ENCODE results near the gene HORMAD2.
A peak's percentile ranks its signal among the peaks of the same experiment; 100 is the strongest.
"Not testable (repeated sequence)": the region's sequence is repeated elsewhere in the genome, so short reads cannot be mapped to it uniquely, and the experiment has no call there.

HORMAD2 gene

DNA sequence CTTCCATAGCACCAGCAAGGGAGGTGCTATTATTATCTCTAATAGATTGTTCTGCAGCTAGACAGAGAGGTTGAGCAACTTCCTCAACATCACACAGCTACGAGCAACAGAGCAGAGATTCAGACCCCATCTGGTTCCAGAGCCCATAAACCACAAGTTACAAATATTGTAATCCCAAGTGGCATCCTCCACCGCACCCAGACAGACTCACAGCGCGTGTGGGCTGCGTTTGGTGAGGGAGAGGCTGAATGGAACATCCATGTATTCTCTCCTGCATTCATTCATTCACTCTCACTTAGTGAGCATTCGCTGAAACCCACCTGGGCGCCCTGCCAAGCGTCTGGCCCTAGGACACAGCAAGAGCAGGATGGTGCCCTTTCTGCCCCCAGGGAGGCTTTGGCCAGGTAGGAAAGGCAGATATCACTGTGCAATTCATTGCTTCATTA, 132.8 kb downstream of the HORMAD2 start:
- no peak for DNase-seq

DNA sequence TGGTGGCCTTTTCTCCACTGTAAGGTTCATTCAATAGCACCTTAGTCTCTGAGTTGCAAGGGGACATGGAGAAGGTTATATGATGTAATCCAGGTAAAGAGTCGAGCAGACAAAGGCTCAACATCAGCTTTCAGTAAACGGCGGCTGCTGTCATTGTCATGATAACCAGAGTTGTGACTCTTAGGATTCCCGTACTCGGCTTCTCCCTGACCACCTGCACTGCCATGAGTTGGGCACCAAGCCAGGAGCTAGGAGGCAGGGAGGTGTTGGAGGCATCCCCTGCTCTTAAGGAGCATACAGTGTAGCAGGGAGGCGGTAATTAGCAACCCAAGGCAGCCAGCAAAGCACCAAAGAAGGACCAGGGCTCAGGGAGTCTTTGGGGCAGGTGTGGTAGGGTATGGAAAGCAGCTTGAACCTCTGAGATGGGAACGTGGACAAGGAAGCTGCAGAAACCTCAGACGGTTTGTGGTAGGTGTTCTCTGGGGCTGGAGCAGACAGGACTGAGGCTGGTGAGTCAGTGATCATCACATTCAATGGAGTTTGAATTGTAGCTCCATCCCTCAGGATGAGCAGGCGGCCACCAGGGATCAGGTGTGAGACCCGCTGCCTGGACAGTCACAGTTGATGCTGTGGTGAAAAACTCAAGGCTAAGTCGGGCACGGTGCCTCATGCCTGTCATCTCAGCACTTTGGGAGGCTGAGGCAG, 134.6 kb downstream of the HORMAD2 start:
- no peak for DNase-seq

DNA sequence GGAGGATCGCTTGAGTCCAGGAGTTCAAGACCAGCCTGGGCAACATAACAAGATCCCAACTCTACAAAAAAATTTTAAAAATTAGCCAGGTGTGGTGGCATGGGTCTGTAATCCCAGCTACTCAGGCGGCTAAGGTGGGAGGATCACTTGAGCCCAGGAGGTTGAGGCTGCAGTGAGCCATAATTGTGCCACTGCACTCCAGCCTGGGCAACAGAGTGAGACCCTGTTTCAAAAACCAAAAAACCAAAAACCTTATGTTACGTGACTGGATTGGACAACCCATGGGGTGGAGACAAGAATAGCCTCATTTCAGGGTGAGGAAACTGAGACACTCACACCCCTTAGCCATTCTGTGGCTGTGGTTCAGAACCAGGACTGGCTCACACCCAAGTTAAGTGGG, 136.0 kb downstream of the HORMAD2 start:
- not testable (repeated sequence) for DNase-seq

DNA sequence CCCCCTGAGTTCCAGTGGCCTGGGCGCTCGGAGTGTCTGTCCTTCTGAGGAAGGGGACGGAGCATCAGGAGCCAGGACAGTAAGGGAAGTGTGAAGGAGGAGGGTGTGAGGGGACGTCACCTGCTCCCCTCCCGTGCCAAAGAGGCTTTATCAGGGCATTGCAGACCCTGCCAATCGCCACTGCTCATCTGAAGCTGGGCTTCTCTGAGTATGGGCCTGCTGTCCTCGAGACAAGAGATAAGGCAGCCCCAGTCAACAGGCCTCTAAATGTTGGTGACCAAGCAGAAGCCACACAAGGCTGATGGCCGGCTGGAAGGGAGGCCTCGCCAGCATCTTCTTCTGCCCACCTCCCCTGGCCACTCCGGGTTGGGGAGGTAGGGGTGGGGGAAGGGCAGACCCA, 136.4 kb downstream of the HORMAD2 start:
- no peak for DNase-seq

DNA sequence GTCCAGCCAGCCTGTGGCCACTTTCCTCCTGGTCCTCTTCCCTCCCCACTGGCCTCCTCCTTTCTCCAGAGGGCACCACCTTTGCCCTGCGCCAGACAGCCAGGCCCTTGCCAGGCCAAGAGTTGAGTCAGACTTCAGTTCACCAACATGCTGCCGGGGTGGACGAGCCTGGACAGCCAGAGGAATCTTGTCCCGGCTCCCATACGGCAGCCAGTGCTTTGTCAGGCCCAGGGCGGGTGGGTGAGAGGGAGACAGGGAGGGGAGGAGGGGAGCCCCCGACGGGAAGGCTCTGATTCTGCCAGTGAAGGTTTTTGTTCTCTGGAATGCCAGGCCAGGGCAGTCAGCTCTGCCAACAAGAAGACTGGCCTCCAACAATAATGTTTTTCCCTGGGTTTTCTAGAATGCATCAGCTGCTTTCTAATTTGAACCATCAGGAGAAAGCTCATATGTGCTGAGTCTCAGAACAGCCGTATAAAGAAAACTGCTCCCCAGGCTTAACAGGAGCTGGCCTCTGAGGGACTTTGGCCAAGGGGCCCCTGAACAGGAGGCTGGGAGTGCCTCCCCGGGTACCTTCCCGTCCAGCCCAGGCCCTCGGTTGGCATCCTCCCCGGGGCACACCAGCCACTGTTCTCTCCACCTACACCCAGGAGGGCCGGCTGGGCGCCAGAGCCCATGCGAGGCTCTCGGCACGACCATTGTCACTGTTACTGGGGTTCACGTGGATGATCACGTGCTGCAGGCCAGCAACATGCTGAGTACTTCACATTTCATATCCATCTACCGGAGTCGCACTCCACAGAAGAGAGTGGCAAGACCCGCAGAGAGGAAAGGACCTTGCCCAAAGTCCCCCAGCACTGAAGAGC, 137.7 kb downstream of the HORMAD2 start:
- no peak for DNase-seq

DNA sequence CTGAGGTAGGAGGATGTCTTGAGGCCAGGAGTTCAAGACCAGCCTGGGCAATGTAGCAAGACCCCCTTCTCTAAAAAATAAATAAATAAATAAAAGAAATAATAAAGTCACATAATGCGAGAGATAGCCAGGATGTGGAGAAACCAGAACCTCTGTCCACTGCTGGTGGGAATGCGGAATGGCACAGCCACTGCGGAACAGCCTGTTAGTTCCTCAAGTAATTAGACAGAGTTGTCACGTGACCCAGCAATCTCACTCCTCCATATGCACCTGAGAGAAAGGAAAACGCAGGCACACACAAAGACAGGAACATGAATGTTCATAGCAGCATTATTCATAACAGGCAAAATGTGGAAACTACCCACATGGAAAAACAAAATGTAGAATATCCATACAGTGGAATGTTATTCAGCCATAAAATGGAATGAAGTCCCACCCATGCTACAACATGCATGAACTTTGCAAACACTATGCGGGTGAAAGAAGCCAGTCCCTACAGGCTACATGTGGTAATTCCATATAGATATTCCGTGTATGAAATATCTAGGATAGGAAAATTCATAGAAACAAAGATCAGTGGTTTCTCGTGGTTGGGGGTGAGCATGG, 138.9 kb downstream of the HORMAD2 start:
- DNase-seq: no peak

DNA sequence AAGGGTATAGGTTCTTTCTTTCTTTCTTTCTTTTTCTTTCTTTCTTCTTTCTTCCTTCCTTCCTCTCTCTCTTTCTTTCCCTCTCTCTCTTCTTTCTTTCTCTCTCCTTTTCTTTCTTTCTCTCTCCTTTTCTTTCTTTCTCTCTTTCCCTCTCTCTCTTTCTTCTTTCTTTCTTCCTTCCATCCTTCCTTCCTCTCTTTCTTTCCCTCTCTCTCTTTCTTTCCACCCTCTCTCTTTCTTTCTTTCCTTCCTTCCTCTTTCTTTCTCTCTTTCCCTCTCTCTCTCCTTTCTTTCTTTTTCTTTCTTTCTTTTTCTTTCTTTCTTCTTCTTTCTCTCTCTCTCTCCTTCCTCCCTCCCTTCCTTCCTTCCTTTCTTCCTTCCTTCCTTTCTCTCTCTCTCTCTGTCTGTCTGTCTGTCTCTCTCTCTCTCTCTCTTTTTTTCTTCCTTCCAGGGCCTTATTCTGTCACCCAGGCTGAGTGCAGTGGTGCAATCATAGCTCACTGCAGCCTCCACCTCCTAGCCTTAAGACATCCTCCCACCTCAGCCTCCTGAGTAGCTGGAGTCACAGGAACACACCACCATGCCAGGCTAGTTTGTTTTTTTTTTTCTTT, 139.5 kb downstream of the HORMAD2 start:
- DNase-seq: no peak

DNA sequence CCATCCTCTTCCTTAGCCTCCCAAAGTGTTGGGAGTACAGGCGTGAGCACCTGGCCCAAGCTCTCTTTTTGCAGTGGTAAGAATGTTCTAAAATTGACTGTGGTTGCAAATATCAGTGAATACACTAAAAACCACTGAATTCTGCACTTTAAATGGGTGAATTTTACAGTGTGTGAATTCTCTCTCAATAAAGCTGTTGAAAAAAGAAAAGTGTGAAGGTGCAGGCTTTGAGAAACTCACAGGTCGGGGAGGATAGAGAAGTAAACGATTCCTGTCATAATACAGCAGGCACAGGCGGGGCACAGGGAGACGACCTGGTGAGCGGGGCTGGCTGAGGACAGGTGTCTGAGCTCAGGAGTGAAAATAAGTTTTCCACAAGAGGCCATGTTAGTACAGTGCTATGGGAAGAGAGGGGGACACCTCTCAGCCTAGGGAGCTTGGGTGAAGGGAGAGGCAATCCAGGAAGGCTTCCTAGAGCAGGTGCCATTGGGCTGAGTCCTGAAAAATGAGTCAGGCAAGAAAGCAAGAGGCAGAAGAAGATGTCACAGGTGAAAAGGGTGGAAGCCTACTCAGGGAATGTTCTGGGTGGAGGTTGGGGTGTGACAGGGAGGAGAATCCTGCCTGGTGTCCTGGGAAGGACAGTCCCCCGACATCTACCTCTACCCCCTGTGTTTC, 140.2 kb downstream of the HORMAD2 start:
- no peak for DNase-seq

DNA sequence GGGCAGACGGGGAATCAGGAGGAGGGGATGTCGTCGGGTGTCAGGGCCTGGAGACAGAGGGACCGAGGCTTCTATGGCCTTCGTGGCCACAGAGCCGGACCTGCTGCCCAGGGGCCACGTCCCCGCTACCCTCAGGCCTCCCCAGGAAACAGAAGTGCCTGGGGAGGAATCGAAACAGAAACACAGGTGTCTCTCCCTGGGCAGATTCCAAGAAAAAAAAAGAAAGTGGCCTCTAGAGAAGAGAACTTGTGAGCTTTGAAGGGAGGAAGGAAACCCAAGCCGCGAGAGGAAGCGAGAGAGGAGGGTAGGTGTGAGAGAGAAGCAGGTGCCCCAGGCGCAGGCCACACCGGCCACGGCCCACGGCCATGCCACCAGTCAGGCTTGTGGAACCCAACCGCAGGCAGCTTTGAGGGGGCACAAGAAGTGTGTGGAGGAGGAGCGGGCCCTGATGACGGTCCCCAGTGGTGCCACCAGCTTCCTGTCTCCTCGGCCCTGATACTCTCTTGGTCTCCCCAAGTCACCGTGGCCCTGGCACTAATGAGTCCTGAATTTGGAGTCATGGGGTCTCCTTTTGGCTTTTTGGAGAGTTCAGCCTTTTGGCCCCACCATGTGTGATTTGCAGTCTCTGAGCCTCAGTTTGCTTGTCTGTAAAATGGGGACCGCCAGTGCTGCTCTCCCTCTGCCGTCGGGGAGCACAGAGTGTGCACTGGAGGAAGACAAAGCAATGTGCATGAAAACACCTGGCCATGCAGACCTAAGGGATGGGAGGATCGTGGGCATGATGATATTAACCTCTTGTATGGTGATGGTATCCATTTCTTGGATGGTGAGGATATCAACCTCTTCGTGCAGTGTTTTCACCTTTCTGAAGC, 141.1 kb downstream of the HORMAD2 start:
- peak; percentile 82 for DNase-seq

DNA sequence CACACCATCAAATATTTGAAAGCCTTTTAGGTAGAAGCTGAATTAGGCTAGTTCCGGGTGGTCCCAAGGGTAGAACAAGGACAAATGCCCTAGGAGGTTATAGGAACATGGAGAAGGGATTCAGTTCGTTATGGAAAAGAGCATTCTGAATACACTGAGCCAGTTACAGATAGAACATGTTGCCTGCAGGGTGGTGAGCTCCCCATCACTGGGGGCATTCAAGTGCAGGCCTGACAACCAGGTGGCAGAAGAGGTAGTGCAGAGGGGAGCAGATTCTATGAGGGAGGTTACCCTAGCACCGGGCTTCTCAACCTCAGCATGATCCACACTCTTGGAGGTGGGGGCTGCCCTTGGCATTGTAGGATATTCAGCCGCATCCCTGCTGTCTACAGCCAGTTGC, 142.1 kb downstream of the HORMAD2 start:
- DNase-seq: no peak

DNA sequence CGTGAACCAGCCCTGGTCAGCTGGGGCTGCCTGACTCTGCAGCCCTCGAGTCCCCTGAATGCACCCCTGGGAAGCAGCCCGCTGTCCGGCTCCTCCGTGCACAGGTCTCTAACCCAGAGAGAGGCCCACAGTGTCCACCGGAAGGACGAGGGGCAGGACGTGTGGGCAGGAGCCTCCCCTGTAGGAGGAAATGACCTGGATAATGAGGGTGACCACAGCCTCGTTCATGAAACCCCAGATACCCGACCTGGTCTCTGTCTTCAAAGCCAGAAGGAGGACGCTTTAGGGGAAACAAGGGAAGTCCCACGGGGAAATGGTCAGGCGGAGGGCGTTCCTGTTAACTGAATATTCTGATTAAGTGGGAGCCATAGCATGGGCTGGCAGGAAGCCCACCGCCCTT, 143.0 kb downstream of the HORMAD2 start:
- DNase-seq: no peak

DNA sequence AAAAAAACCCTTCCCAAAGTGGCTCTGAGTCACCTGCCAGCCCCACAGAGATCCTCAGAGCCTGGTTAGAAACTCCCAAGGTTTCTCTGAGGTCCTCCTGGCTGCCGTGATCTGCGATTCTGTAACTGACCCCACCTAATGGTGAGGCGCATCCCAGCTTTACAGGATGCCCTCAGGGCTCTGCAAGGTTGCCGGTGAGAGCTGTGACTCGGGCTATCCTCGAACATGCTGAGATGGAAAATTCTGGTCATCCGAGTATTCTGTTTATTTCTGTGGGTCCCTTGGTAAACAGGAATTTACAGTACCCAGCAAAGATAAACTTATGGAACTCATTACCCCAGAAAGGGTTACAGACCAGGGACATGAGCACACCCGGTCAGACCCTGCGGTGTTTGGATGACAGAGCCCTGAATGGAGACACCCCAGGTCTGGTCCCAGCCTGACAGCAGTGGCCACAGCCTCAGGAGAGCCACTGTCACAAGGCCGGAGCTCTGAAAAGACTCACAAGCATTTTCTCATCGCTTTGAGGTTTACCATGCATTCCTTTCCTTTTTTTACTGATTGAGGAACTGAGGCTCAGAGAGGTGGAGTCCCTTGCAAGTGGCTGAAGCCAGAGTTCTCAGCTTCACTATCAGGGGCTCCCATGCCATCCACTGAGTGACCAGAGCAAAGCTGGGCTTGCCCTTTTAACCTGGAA, 144.0 kb downstream of the HORMAD2 start:
- no peak for DNase-seq

DNA sequence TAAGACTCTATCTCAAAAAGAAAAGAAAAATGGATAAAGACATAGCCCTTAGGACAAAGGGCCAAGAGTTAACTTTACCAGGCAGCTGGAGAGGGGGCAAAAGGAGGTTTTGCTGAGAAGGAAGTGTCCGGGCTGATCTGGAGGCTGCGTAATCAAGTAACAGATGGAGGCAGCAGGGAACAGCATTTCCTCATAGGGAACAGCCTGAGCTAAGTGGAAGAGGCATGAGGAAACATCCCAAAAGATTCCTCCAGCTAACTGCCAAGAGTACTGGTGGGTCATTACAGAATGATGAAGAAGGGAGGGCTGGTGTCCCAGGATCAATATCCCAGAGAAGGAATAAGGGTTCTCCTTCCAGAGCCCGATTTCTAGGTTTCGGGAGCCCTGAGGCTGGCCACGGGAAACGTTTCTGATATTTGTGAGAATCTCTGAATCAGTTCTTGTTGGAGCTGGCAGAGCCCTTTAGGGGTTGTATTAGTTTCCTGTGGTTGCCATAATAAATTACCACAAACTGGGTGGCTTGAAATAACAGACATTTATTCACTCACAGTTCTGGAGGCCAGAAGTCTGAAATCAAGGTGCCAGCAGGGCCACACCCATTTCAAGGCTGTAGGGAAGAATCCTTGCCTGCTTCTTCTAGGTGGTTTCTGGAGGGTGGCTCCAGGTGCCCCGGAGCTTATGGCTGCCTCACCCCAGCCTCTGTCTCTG, 145.1 kb downstream of the HORMAD2 start:
- DNase-seq: no peak

DNA sequence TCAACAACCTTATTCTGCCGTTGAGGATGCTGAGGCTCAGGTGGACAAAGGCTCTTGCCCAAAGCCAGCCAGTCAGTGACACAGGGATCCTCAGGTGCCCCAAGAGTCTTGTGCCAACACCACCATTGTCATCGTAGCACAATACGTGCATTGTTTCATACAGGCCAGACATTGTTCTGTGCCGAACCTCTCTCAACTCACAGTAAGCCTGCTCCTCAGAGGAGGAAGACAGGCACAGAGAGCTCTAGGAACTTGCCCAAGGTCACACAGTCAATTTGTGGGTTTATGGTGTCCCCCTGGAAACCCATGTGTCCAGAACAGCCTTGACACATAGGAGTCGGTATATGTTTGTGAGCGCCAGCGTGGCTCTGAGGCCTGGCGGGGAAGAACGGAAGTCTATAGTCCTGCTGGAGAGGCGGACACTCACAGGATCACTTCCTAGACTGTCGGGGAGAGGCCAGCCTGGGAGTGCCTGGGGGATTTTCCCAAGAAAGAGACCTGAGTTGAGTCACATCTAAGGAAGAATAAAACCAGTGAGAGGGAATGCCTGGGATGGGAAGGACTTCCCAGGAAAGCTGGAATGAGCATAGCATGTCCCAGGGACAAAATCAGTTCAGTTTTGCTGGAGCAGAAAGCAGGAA, 146.0 kb downstream of the HORMAD2 start:
- DNase-seq: no peak
